ENCODE results near the gene KLF4. TPM values are rescaled to one million over a fixed set of nuclear protein-coding genes. Genes with fewer than 3 reads are reported as not detected.

KLF4 gene
- total and polyA plus RNA-seq, 7 donors, result 22.8 to 392 (median 61.8) TPM

DNA sequence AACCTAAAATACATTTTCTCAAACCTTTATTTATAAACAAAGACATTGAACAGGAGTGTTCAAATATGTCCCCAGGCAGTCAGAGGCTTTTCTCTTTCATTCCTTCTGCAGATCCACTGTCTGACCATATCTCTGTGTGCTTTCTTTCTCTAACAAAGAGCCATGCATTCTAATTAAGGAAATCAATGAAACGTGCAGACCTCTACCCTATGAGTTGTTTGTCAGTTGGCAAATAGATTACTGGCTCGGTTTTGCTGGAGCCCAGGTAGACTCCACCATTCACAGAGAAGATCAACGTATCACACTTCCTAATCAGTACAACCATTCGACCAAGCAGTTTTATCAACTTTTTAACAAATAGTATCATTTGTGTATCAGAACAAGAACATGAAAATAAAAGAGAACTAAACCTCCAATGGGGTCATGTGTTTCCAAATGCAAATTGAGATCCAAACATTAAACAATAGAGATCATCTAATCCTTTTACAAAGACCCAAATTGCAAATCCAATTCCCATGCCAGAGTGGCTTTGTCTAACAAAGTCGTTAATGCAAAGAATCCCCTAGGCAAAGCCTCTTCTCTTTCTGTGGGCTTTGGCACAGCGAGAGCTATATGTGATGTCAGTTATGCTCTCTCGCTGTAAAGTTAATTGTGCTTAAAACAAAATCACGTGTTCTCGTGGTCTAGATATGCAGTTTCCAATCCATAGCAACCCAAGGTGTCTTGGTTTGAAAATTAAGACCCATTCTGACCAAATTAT is 16.8 kb downstream of the KLF4 start:
- H3K9me3 ChIP-seq, result no peaks in the 10 kb centered on the region
- WGBS, 2 donors, result 81 to 83% methylated on average over 9 of the region's 9 CpGs
- H3K4me3 ChIP-seq, result no peak overlapping the region
- TF ChIP-seq, protein P1, sequence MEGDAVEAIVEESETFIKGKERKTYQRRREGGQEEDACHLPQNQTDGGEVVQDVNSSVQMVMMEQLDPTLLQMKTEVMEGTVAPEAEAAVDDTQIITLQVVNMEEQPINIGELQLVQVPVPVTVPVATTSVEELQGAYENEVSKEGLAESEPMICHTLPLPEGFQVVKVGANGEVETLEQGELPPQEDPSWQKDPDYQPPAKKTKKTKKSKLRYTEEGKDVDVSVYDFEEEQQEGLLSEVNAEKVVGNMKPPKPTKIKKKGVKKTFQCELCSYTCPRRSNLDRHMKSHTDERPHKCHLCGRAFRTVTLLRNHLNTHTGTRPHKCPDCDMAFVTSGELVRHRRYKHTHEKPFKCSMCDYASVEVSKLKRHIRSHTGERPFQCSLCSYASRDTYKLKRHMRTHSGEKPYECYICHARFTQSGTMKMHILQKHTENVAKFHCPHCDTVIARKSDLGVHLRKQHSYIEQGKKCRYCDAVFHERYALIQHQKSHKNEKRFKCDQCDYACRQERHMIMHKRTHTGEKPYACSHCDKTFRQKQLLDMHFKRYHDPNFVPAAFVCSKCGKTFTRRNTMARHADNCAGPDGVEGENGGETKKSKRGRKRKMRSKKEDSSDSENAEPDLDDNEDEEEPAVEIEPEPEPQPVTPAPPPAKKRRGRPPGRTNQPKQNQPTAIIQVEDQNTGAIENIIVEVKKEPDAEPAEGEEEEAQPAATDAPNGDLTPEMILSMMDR (IDR thresholded peaks at IDR 0.05), result no peak
- TF ChIP-seq EP300 (IDR thresholded peaks at IDR 0.05), result no peak
- no peak for TF ChIP-seq POLR2AphosphoS5 (IDR thresholded peaks at IDR 0.05)
- no peak for TF ChIP-seq POLR2A (IDR thresholded peaks at IDR 0.05)
- H3K4me1 ChIP-seq, result no peaks in the 10 kb centered on the region
- H3K36me3 ChIP-seq, result no peaks in the 10 kb centered on the region
- no peak overlapping the region for H3K27ac ChIP-seq
- no peaks in the 10 kb centered on the region for H3K27me3 ChIP-seq
- intact Hi-C loops (cut with DNase I), result no loop called here
- DNase-seq, result no peak

DNA sequence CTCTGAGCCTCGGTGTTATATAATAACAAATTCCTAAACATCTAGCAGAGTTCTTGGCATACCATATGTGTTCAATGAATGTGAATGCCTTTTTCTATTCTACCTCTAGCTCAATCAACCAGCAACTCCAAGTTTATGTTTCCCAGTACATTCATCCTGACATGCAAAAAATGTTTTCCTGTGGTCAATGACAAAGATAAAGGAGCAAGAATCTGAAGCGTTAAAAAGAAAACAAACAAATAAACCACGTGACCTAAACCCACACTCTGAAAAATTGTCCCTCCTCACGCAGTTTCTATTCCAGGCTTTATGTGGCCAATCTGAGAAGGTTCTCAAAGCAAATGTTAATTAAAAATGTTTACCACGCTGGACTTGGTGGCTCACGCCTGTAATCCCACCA is 18.0 kb downstream of the KLF4 start:
- Histone ChIP-seq H3K27ac (no peak overlapping the region), H3K36me3 (no peaks in the 10 kb centered on the region), H3K4me3 (no peak overlapping the region), H3K9me3 (no peaks in the 10 kb centered on the region), H3K27me3 (no peaks in the 10 kb centered on the region), H3K4me1 (no peaks in the 10 kb centered on the region)
- DNase-seq, result no peak
- 86 to 91% methylated on average over 6 of the region's 6 CpGs for WGBS, 2 donors
- intact Hi-C loops (cut with DNase I), result no loop called here
- TF ChIP-seq POLR2A (IDR thresholded peaks at IDR 0.05) (no peak), EP300 (IDR thresholded peaks at IDR 0.05) (no peak), POLR2AphosphoS5 (IDR thresholded peaks at IDR 0.05) (no peak)
- TF ChIP-seq, protein P1 (IDR thresholded peaks at IDR 0.05), result no peak

DNA sequence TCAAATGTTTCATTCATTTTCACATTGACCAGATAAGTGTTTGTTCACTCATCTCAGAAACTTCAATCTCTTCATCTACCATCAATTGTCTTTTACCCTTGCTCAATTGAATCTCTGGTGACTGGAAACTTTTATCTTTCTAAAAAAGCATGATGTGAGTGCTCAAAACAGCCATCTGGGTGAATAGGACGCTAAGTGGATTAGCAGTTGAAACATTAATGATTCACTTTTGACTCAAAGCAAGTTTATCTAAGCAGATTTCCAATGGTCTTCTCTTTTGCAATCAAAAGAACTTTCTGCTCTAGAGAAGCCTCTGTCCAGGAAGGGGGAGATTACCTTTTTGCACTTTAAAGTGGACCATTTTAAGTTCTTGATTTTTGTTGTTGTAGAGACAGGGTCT is 22.2 kb downstream of the KLF4 start:
- H3K4me3 ChIP-seq, result no peak overlapping the region
- DNase-seq, result no peak
- peaks cover 0 to 10% (median 0%) of the 10 kb centered on the region in 3 donors for H3K27me3 ChIP-seq
- TF ChIP-seq POLR2AphosphoS5 (IDR thresholded peaks at IDR 0.05), result no peak
- TF ChIP-seq EP300 (IDR thresholded peaks at IDR 0.05), result no peak
- TF ChIP-seq, protein P1 (IDR thresholded peaks at IDR 0.05), result no peak
- TF ChIP-seq POLR2A (IDR thresholded peaks at IDR 0.05), result no peak
- 78 to 82% methylated on average over 1 of the region's 1 CpG for WGBS, 2 donors
- no peaks in the 10 kb centered on the region for H3K9me3 ChIP-seq
- H3K36me3 ChIP-seq, result no peaks in the 10 kb centered on the region
- H3K27ac ChIP-seq, result no peak overlapping the region
- intact Hi-C loops (cut with DNase I), result loop anchor here (5.0 kb wide), 2 partner anchors 1100 to 1295 kb away; no protein-coding TSS in a partner anchor
- peaks cover 0 to 13% (median 5%) of the 10 kb centered on the region in 4 donors for H3K4me1 ChIP-seq

DNA sequence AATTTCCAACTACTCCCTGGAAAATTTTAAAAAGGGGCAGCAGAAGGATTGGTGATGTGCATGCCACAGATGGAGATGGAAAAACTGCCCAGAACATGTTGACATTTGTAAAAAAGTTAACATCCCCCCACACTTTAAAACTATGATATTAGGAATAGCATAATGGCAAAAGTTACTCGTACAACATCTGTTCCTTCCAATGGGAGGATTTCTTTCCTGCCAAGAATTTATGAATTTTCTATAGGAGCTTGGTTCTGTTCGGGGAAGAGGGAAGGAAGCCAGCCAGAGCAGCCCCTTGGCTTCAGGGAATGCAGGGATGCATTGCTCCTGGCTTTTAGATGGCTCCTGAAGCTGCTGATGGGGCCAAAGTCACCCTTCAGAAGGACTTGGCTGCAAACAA is 22.7 kb downstream of the KLF4 start:
- no peak for TF ChIP-seq EP300 (IDR thresholded peaks at IDR 0.05)
- no peak for TF ChIP-seq POLR2A (IDR thresholded peaks at IDR 0.05)
- TF ChIP-seq, protein P1 (IDR thresholded peaks at IDR 0.05), result no peak
- TF ChIP-seq POLR2AphosphoS5 (IDR thresholded peaks at IDR 0.05), result no peak
- intact Hi-C loops (cut with DNase I), result loop anchor here (5.0 kb wide), 2 partner anchors 1100 to 1295 kb away; no protein-coding TSS in a partner anchor

More for the DNA sequence above, 22.7 kb downstream of the KLF4 start:
- Histone ChIP-seq H3K27ac (no peak overlapping the region), H3K36me3 (no peaks in the 10 kb centered on the region), H3K27me3 (peaks cover 0 to 15% (median 0%) of the 10 kb centered on the region in 3 donors), H3K4me3 (no peak overlapping the region), H3K4me1 (peaks cover 0 to 13% (median 5%) of the 10 kb centered on the region in 4 donors), H3K9me3 (no peaks in the 10 kb centered on the region)
- 90 to 93% methylated on average over 2 of the region's 2 CpGs for WGBS, 2 donors
- DNase-seq, result no peak

Data from sigmoid colon (tissue), 7 donors.